Fibroblast of villous mesenchyme (primary cell): Measurements from ENCODE around the gene MUC5AC. TPM values are rescaled to one million over a fixed set of nuclear protein-coding genes. Genes with fewer than 3 reads are reported as not detected.

Experiments
- total RNA-seq: library from RNA; depleted of rRNA; stranded (reverse); fragments of >200 nt; gene quantifications from 2 replicates; pipeline ENCODE4 v1.2.3, GENCODE V29; 2012

Gene MUC5AC
- total RNA-seq, 1 donor, result not detected

Other genes with a start within 250 kb of the MUC5AC start
- gene CHID1, start 247.1 kb upstream of the MUC5AC start, total RNA-seq, result 42.2 and 42.3 TPM in 2 replicates
- gene AP2A2, start 232.1 kb upstream of the MUC5AC start, total RNA-seq, result 45.7 and 53.5 TPM in 2 replicates
- not detected in 2 replicates for gene MUC6, start 121.2 kb upstream of the MUC5AC start, total RNA-seq
- not detected in 2 replicates for gene MUC2, start 83.1 kb upstream of the MUC5AC start, total RNA-seq
- gene MUC5B, start 65.1 kb downstream of the MUC5AC start, total RNA-seq, result not detected in 2 replicates
- gene TOLLIP, start 151.7 kb downstream of the MUC5AC start, total RNA-seq, result 27.2 and 29.3 TPM in 2 replicates
- gene BRSK2, start 232.0 kb downstream of the MUC5AC start, total RNA-seq, result under 0.01 TPM in 2 replicates